ENCODE data around the gene BCAR3.
A peak's percentile ranks its signal among the peaks of the same experiment; 100 is the strongest.
"Not testable (repeated sequence)": the region's sequence is repeated elsewhere in the genome, so short reads cannot be mapped to it uniquely, and the experiment has no call there.

BCAR3 gene

DNA sequence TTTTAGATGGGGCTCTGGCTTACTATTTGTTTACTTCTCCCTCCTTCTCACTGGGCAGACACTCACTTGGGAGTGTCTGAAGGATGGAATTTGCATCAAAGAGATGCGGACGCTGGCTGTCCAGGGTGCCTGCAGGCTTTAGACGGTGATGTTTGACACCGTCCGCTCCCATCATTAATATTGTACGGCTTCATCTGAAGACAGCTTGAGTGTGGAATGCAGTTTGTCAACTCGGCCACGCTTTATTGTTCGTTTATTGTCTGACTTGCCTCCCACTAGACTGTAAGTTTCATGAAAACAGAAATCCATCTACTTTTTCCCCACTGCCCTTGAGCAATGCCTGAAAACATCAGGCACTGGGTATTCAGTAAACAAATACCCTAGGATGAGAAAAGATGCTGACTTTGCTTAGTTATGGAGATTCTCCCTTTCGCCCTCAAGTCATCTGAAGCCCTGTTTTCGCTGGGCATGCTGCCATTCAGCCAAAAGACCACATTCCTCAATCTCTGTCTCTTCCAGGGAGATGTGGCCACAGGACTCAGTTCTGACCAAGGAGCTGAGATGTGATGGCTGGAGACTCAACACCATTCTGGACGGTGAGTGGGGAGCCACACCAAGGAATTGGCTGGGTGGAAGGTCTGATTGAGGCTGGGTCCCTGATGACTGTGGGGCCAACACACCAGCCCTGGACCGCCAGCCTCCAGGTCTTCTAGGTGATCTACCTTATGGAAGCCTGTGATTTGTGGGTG, 87.6 kb downstream of the BCAR3 start:
- no peak for DNase-seq

GRCh38 chr1:93592551-93592949, 89.1 kb downstream of the BCAR3 start:
- DNase-seq: no peak

DNA sequence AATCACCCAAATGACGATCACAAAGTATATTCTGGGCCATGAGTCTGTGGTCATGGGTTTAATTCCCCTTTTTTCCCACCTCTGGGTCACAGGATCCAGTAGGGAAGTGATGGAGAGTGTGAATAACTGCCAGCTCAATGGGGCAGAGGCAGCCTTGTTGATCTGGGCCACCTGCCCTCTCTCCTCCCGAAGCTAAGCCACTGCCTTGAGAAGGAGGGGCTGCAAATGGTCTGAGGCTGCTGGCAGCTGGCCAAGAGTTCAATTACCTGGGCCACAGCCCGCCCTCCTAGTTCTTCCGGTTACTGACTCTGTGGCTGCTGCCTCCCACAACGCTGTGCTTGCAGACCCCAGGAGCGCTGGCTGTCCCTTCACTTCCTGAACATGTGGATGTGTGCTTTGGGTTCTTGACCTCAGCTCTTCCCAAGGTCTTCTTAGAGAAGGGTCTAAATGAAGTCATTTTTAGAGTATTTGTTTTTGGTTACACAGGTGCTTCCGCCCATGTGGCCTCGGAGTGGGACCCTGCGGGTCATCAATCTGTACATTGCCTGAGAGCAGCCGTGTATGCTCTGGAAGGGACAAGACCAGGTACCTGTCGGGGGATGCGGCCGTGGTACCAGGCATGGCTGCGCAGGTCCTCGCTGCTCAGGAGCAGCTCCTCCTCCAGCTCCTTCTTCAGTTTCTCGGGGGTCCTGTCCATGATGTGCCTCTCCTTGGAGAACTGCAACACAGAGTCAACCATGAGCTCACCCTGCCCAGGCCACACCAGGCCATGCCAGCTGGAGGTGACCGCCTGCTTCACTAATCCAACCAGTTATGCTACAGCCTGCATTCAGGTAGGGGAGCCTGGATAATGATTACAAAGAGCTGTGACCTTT, 89.7 kb downstream of the BCAR3 start:
- peak; percentile 12 for DNase-seq

DNA sequence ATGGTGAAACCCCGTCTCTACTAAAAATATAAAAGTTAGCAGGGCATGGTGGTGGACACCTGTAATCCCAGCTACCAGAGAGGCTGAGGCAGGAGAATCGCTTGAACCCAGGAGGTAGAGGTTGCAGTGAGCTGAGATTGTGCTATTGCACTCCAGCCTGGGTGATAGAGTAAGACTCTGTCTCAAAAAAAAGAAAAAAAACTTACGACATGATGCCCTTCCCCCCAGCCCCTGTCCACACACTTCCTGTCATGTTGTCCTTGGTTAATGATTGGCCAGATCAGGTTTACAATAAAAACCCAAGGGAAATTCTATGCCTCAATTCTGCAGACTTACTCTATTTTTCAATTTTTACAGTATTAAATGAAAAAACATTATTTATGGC, 90.4 kb downstream of the BCAR3 start:
- not testable (repeated sequence) for DNase-seq

- DNase-seq: no peak
These were observed 92.7 kb downstream of the BCAR3 start for GRCh38 chr1:93588955-93589354.

- DNase-seq: no peak
These were observed 93.4 kb downstream of the BCAR3 start for GRCh38 chr1:93588206-93588605.

GRCh38 chr1:93587354-93587753, 94.3 kb downstream of the BCAR3 start:
- no peak for DNase-seq

DNA sequence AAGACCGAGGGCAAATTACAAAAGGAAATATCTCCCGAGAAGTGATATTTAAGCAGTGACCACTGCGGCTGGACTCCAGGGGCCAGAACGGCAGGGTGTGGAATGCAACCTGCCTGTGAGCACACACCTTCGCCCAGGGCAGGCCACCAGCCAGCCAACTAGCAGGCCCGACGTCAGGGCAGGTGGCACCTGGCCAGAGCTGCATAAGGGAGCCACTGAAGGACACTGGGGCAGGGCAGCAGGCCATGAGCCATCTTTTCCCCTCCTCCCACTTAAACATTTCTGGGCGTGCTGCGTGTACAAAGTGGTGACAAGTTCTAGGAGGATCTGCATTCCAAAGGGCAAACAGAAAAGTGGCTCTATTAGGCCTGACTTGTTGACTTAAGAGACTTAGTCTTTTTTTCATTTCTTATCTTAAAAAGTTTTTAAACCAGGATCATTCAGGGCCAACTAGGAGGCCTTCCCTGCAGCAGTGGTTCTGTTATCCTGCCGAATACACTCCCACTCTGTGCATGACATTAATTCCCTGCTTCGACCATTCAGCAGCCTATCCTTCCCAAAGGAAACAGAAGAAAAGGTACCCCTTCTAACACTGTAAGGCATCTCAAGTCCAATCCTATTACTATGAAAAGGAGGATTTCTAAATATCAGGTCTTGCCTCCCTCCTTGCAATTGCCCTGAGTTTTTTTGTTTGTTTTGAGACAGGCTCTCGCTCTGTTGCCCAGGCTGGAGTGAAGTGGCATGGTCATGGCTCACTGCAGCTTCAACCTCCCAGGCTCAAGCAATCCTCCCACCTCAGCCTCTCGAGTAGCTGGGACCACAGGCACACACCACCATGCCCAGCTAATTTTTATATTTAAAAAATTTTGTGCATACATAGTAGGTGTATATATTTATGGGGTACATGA, 96.3 kb downstream of the BCAR3 start:
- DNase-seq: no peak

GRCh38 chr1:93584261-93585003, 97.2 kb downstream of the BCAR3 start:
- DNase-seq: no peak

DNA sequence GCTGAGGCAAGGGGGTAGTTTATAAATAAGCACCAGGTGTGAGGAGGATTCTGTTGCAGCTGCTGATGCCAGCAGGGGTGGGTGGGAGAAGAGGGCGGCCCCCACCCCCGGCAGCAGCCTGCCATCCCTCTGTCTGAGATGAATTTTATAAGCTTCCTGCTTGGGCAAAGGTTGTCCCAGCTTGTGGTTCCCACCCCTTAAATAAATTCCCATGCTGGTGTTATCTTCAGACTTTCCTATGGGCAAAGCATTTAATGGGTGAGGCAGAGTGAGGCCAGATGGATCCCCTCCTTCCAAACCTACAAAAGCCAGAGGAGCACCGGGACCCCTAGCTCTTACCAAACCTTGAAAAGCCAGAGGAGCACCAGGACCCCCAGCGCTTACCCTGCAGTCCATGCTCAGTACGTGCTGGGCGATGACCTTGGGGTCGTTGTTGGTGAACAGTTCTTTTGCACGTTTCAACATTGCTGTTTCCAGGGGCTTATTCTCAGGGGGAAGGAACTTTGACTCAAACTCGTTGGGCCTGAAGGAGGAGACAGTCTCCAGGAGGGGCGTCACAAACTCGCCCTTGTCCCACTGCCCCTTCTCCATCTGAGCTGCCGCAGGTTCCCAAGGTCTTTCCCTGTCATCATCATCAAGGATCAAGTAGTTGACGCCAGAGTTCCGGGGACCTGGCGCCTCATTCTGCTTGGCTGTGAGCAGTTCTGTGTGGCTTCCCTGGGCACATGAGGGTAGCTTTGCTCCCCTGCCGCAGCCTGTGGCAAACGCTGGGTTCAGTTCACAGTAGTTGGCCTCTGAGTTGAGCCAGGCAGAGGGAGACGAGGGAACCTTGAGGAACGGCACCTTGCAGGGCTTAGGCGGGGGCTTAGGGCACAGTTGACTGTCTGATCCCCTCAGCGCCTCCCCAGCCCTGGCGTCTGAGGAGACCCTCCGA, 99.5 kb downstream of the BCAR3 start:
- no peak for DNase-seq

DNA sequence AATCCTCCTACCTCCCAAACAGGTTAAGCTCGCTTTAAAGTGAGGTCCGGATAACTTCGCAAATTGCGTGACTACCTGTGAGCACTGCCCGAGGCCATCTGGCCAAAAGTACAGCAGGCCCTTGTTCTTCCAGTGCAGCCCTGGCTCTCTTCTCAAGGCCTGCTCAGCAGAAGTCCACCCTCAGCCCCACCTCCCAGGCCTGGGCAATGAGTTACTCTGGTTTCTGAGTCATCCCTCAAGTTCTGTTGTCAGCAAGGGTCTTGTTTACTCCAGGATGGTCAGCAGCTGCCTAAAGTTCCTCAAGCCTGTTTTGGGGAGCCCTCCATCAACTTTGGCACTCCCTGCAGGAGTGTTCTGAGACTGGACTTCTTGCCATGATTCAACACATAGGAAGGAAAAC, 101.7 kb downstream of the BCAR3 start:
- no peak for DNase-seq

- no peak for DNase-seq
These were observed 102.5 kb downstream of the BCAR3 start for GRCh38 chr1:93578911-93579825.

GRCh38 chr1:93578433-93578830, 103.2 kb downstream of the BCAR3 start:
- DNase-seq: no peak

DNA sequence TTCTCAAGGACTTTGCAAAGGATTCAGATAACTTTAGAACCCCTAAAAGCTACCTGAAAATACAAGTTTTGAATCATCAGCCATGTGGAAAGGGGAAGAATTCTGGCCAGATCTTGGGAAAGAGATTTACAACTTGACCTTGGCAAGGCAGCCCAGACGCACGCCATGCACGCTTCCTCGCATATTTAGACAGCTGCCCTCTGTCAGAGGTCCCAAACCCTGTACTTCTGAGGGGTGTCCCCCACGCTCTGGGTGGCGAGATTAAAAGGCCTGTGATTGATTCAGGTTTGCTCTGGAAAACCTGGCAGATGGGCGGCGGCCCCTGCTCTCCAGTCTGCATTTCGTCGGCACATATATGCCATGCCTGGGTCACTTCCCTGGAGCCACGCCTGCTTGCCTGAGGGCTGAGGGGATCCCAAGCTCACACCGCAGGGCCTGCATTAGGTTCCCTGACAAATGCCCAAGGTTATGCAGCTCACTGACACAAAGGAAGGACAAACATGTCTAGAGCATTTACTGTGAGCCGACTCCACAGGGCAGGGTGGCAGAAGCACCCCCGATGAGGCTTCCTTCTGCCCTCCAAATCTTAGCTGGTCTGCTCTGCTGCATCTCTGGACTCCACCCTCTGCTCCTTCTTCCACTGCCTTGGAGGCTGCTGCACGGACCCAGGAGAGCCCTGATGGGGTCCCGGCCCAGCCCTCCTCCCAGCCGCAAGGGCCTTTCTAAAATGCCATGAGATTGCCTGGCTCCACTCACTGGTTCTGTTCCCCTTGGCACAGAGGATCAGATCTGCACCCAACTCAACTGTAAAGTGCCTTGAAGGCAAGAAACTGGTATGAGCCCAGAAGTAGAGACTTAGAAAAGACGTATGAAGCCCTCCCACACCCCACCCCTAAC, 103.9 kb downstream of the BCAR3 start:
- no peak for DNase-seq

GRCh38 chr1:93576746-93577145, 104.9 kb downstream of the BCAR3 start:
- no peak for DNase-seq

GRCh38 chr1:93576346-93576745, 105.3 kb downstream of the BCAR3 start:
- no peak for DNase-seq

DNA sequence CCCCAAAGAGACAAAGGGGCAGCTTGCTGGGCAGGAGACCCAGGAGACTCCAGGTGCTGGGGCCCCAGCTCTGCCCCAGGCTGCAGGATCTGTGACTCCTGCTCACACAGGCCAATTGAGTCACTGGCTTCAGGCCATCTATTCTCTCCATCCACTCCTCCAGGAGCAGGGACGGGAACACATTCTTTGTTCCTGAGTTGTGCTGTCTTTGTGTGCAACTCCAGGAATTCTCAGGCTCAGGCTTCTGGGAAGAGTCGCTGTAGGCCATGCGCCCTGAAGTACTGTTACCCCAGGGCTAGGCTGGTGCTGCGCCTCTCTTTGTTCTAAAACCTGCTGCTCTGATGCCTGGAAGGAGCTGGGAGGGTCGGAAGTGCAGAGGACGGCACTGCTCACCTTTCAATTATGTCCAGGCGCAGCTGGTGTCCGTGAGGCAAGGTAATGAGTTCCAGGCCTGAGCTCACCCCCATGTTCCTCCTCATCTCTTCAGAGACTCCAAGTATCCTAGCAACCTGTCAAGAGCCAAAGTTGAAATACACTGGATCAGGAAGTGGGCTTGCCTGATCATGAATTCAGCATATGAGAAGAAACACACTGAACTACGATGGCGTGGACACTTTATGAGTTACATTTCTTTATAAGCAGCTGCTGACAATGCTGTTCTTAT, 105.9 kb downstream of the BCAR3 start:
- no peak for DNase-seq

GRCh38 chr1:93574991-93575390, 106.6 kb downstream of the BCAR3 start:
- no peak for DNase-seq

- no peak for DNase-seq
These were observed 107.1 kb downstream of the BCAR3 start for GRCh38 chr1:93574511-93574910.
